Stimulated activated naive CD8-positive, alpha-beta T cell treated with anti-CD3 and anti-CD28 coated beads, Interleukin-15, Interleukin-2, amounts not matched to agents 100 ng/mL and 50 ng/mL, for 24 hours (primary cell): ENCODE results near the gene POLE3.
"Not testable (repeated sequence)": the region's sequence is repeated elsewhere in the genome, so short reads cannot be mapped to it uniquely, and the experiment has no call there.

Experiments used
- H3K27ac Mint-ChIP-seq: one replicate; pipeline ENCODE4 v1.8.0; 2021; ENCODE audit warnings: mild to moderate bottlenecking, mixed read lengths
- H3K27me3 Mint-ChIP-seq: one replicate; pipeline ENCODE4 v1.8.0; 2021; ENCODE audit warnings: mixed read lengths
- H3K36me3 Mint-ChIP-seq: one replicate; pipeline ENCODE4 v1.8.0; 2021; ENCODE audit warnings: low read depth, mixed read lengths
- H3K4me1 Mint-ChIP-seq: one replicate; pipeline ENCODE4 v1.8.0; 2021; ENCODE audit warnings: low read depth, mixed read lengths
- H3K4me3 Mint-ChIP-seq: one replicate; pipeline ENCODE4 v1.8.0; 2021; ENCODE audit warnings: mild to moderate bottlenecking, mixed read lengths
- H3K9me3 Mint-ChIP-seq: one replicate; pipeline ENCODE4 v1.8.0; 2021; ENCODE audit warnings: mixed read lengths

The POLE3 gene

DNA sequence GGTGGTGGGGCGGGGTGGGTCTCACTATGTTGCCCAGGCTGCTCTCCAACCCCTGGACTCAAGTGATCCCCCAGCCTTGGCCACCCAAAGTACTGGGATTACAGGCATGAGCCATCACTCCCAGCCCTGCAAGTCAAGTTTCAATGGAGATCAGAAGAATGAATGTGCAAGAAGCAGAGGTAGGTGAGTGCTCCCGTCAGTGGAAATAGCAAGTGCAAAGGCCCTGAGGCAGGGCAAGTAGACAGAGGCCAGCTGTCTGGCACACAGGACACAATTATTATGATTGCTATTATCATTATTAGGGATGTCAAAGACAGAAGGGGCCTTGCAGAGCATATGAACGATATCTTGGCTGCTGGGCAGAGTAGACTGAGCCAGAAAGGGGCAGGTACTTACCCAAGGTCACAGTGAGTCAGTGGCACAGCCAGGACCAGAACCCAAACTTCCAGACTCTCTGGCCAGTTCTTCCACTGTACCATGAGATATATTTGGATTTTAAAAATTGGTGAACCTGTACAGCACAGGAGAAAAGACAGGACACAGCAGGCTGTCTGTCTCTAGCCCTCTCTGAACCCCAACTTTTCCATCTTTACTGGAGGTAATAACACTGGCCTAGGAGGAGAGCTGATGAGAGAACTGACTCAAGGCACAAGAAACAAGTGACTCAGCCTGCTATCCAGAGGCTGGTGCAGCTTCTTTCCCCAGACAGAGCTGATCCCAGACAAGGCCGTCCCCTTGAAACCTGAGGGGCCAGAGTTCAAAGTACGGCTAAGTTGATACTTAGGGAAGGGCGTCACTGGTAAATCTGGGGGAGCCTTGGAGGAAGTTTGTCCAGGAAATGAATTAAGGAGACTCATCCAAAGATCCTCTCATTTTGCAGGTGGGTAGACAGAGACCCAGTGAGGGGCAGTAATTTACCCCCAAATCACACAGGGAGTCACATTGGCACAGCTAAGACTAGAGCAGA lies 35.1 kb downstream of the POLE3 start:
- Mint-ChIP-seq H3K4me3 (peak overlapping the region; percentile 81), H3K36me3 (no peaks in the 10 kb centered on the region), H3K4me1 (peaks cover 10% of the 10 kb centered on the region), H3K9me3 (no peaks in the 10 kb centered on the region), H3K27me3 (peaks cover 7% of the 10 kb centered on the region), H3K27ac (peak overlapping the region; percentile 83)

DNA sequence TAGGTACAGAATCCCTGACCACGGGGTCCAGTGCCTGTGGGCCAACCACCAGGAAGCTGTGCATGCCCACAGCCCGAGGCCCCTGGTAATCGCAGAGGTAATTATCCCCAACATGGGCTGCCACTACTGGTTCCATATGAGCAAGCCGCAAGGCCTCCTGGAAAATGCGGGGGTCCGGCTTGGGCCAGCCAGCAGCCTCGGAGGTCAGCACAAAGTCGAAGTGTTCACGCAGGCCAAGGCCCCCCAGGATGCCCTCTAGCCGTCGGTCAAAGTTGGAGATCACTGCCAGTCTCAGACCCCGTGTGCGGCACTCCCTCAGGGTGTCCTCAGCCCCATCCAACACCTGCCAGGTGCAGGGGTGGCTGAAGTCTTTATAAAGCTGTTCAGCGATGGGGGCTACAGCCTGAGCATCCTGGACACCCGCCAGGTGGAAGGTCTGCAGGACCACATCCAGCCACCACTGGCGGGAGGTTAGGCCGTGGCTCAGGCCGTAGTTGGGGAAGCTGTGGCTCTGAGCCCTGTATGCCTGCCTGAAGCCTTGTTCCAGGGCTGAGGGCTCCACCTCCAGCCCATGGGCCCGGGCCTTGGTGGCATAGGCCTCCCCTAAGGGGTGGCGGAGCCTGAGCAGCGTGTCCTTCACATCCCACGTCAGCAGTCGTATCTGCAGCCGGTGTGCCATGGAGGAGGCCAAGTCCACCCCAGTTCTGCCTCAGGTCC lies 36.6 kb downstream of the POLE3 start:
- peaks cover 7% of the 10 kb centered on the region for H3K27me3 Mint-ChIP-seq
- H3K9me3 Mint-ChIP-seq: no peaks in the 10 kb centered on the region
- peaks cover 10% of the 10 kb centered on the region for H3K4me1 Mint-ChIP-seq
- no peaks in the 10 kb centered on the region for H3K36me3 Mint-ChIP-seq
- no peak overlapping the region for H3K27ac Mint-ChIP-seq
- no peak overlapping the region for H3K4me3 Mint-ChIP-seq

DNA sequence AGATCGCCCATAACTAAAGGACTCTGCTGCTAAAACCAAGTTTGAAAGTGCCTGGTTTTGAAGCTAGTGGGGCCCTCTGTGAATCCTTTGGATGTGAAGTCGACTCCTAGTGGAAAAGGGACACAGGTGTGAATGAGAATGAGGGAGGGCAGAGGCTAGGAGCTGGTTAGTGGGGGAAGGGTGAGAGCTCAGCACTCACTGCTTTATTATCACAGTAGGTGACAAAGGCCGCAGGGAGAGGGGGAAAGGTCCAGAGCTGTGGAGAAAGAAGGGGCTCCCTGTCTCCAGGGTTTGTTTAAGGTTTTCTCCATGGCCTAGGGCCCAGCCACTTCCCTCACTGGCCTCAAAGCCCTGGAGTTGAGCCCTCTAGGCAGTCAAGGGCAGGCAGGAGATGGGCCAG lies 37.2 kb downstream of the POLE3 start:
- Mint-ChIP-seq H3K36me3 (no peaks in the 10 kb centered on the region), H3K4me1 (peaks cover 10% of the 10 kb centered on the region), H3K27me3 (peaks cover 7% of the 10 kb centered on the region), H3K4me3 (no peak overlapping the region), H3K27ac (no peak overlapping the region), H3K9me3 (no peaks in the 10 kb centered on the region)

DNA sequence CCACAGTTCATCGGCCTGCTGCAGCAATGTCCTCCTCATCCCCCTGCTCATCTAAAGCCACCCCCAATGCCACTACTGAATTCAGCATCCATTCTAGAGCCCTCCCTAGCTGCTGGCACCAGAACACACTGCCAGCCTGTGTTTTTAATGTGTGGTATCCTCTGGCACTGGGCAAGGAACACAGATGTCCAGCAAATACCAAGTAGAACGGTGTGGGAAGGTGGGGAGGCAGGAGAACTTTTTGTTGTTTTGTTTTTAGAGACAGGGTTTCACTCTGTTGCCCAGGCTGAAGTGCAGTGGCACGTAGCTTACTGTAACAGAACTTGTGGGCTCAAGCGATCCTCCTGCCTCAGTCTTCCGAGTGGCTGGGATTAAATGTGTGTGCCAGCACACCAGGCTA lies 38.4 kb downstream of the POLE3 start:
- Mint-ChIP-seq H3K4me1 (peaks cover 10% of the 10 kb centered on the region), H3K27ac (no peak overlapping the region), H3K36me3 (no peaks in the 10 kb centered on the region), H3K4me3 (no peak overlapping the region), H3K9me3 (no peaks in the 10 kb centered on the region), H3K27me3 (peaks cover 7% of the 10 kb centered on the region)

DNA sequence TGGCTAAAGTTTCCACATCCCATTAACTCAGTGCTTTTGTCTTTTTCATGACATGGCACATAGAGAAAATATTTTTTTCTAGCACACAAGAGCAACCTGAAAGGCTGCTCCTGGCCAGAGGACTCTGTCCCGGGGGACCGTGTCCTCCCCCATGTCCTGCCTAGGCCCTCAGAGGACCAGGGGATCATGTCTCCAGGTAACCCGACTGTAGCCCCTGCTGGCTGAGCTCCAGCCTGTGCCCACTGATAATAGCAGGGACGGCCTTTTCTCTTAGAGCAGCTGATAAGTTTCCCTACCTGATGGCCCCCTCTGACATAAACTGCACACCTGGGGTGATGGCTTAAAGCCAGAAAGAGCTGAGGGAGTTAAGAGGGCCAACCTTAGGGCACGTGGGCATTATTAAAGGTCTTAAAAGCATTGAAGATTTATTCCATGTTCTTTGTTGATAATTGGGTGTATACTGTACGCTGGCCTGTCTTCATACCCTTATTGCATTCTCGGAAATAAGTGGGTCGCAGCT lies 39.6 kb downstream of the POLE3 start:
- Mint-ChIP-seq H3K27ac (no peak overlapping the region), H3K36me3 (no peaks in the 10 kb centered on the region), H3K9me3 (no peaks in the 10 kb centered on the region), H3K27me3 (peaks cover 7% of the 10 kb centered on the region), H3K4me1 (peaks cover 10% of the 10 kb centered on the region), H3K4me3 (no peak overlapping the region)

DNA sequence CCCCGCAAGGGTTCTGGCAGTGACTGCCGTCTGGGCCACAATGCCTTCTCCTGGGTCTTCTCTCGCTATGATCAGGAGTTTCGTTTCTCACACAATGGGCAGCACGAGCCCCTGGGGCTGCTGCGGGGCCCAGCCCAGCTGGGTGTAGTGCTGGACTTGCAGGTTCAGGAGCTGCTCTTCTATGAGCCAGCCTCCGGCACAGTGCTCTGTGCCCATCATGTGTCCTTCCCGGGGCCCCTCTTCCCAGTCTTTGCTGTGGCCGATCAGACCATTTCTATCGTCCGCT lies 40.7 kb downstream of the POLE3 start:
- Mint-ChIP-seq H3K4me3 (no peak overlapping the region), H3K27me3 (no peaks in the 10 kb centered on the region), H3K36me3 (no peaks in the 10 kb centered on the region), H3K27ac (no peak overlapping the region), H3K9me3 (no peaks in the 10 kb centered on the region), H3K4me1 (no peaks in the 10 kb centered on the region)

DNA sequence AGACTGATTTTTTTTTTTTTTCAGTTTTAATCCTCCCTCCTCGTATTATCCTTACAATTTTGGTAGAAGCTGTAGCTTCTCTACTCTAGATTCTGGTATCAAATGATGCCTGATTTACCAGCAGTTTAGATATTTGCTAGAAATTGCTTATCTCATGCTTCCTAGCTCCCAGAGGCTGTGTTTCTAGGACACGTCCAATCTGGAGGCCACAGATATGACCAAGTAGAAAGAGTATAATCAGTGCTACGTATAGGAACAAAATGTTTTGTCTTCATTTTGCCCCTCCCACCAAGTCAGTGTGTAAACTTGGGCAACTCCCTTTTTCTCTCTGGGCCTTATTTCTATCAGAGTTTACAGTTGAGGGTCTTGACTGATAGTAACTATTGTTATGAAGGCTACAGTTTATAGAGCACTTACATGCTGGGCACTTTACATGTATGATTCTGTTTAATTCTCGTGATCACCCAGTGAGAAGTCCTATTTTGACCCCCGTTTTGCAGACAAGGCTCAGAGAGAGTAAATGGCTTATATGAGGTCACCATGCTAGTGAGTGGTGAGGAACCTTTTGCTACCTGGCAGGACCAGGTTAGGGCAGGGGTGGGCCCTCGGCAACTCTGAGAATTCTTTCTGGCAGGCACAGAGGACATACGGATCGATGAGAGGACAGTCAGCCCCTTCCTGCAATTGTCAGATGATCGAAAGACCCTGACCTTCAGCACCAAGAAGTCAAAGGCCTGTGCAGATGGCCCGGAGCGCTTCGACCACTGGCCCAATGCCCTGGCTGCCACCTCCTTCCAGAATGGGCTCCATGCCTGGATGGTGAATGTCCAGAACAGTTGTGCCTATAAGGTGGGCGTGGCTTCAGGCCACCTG lies 41.3 kb downstream of the POLE3 start:
- Mint-ChIP-seq H3K36me3 (no peaks in the 10 kb centered on the region), H3K27me3 (no peaks in the 10 kb centered on the region), H3K4me1 (peaks cover 2% of the 10 kb centered on the region), H3K4me3 (no peak overlapping the region), H3K27ac (no peak overlapping the region), H3K9me3 (no peaks in the 10 kb centered on the region)

DNA sequence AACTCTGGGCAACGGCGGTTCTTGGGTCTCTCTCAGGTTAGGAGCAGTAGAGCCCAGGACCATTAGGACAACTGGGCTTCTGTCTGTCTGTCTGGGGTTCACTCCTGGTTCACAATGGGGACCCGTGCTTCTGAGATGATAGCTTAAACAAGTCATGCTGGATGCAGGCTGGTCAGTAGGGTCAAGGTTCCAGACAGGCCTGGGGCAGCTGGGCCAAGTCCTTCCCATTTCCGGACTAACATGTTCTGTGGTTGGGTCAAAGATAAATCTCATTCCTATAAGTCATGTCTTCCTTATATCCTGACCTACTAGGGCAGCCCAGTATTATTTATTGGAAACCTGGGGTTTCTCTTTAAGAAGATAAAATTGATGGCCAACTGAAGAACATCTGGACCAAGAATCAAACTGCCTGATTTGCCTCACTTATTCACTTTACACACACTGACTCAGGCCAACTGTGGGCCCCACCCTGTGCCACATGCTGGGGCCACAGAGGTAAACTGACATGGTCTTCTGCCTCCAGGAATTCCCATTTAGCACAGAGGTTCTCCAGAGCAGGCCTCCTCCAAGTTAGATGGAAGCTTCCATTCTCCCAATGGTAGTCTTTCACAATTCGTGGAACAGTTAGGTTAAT lies 42.0 kb downstream of the POLE3 start:
- no peaks in the 10 kb centered on the region for H3K27me3 Mint-ChIP-seq
- no peaks in the 10 kb centered on the region for H3K36me3 Mint-ChIP-seq
- H3K4me3 Mint-ChIP-seq: no peak overlapping the region
- peaks cover 5% of the 10 kb centered on the region for H3K4me1 Mint-ChIP-seq
- H3K27ac Mint-ChIP-seq: no peak overlapping the region
- no peaks in the 10 kb centered on the region for H3K9me3 Mint-ChIP-seq

DNA sequence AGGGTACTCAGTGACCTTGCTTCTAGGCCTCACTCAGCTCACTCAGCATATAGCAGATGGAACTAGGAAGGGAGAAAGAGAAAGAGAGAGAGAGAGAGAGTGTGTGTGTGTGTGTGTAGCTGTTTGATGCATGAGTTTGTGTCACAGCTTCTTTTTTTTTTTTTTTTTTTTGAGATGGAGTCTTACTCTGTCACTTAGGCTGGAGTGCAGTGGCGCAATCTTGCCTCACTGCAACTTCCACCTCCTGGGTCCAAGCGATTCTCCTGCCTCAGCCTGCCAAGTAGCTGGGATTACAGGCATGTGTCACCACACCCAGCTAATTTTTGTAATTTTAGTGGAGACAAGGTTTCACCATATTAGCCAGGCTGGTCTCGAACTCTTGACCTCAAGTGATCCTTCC lies 44.8 kb downstream of the POLE3 start:
- H3K9me3 Mint-ChIP-seq, H3K4me3 Mint-ChIP-seq, H3K27ac Mint-ChIP-seq, H3K27me3 Mint-ChIP-seq, H3K36me3 Mint-ChIP-seq: not testable (repeated sequence)
- peaks cover 19% of the 10 kb centered on the region for H3K4me1 Mint-ChIP-seq

DNA sequence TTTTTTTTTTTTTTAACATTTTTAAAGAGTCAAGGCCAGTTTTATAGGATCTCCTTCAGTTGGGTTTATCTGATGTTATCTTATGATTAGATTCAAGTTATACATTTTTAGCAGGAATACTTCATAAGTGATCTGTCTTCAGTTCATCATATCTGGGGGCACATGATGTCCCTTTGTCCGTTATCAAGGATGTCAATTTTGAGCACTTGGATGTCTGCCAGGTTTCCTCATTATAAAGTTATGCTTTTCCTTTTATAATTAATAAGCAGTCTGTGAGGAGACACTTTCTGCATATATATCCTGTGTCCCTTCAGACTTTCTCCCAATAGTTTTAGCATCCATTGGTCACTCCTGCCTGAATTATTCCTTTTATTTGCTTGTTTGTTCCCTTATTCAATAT lies 45.5 kb downstream of the POLE3 start:
- Mint-ChIP-seq H3K36me3 (no peaks in the 10 kb centered on the region), H3K9me3 (no peaks in the 10 kb centered on the region), H3K4me1 (peaks cover 19% of the 10 kb centered on the region), H3K27ac (no peak overlapping the region), H3K27me3 (no peaks in the 10 kb centered on the region), H3K4me3 (no peak overlapping the region)

DNA sequence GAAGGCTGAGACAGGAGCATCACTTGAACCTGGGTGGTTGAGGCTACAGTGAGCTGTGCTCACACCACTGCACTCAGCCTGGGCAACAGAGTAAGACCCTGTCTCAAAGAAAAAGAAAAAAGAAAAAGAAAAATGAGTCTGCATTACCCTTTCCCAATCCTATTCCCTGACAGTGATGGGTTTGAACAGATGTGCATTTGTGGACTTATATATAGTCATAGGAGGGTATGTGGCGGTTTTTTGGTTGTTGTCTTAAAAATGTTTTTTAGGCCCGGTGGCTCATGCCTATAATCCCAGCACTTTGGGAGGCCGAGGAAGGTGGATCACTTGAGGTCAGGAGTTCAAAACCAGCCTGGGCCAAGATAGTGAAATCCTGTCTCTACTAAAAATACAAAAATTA lies 47.1 kb downstream of the POLE3 start:
- Mint-ChIP-seq H3K9me3 (no peaks in the 10 kb centered on the region), H3K27ac (no peak overlapping the region), H3K4me3 (no peak overlapping the region), H3K36me3 (no peaks in the 10 kb centered on the region), H3K4me1 (peaks cover 19% of the 10 kb centered on the region), H3K27me3 (no peaks in the 10 kb centered on the region)

DNA sequence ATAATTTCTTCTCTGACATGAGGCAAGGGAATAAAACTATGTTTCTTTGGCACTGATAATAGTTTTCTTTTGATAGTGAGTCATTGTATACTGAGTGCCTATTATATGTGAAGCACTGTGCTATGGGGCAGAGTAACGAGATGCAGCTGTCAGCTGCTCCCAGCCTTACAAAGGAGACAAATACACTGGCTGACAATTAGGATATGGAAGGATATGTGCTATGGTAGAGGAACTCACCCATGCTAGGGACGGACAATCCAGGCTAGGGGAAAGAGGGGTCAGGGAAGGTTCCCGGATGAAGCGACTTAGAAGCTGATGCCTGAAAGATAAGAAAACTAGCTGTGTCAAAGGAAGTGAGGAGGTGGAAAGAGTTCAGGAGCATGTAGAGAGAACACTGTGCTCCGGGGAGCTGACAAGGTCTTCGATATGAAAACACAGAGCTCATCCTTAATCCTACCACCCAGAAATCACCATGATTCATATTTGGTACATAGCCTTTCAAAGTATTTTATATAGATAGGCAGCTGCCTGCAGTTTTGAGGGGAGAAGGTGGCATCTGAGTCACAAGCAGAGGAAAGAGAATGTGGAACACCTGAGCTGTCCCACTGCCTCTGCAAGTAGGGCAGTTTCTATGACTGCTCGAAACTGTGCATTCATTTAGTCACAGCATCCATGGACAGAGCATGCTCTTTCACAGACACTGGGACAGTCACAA lies 49.0 kb downstream of the POLE3 start:
- Mint-ChIP-seq H3K27me3 (no peaks in the 10 kb centered on the region), H3K9me3 (no peaks in the 10 kb centered on the region), H3K4me3 (peak overlapping the region; percentile 47), H3K4me1 (peaks cover 19% of the 10 kb centered on the region), H3K27ac (peak overlapping the region; percentile 87), H3K36me3 (no peaks in the 10 kb centered on the region)

DNA sequence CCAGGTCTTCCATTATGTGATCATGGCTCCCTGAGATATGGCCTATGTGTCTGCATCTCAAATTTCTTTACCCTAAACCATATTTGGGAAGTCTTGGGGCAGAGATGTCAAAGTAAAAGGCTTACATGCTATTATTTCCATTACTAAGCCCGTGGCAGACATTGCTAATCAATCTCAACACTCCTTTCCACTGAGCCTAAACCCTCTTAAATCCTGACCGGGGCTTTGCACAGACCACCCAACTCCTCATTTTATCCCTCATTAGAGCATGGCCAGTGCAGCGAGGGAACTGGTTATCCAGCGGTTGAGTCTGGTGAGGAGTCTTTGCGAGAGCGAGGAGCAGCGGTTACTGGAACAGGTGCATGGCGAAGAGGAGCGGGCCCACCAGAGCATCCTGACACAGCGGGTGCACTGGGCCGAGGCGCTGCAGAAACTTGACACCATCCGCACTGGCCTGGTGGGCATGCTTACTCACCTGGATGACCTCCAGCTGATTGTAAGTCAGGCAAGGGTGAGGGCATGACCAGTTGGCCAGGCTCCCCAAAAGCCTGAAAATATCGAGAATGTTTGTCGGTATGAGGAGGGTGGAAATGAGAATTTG lies 50.1 kb downstream of the POLE3 start:
- Mint-ChIP-seq H3K27me3 (no peaks in the 10 kb centered on the region), H3K4me3 (no peak overlapping the region), H3K27ac (no peak overlapping the region), H3K36me3 (no peaks in the 10 kb centered on the region), H3K4me1 (peaks cover 19% of the 10 kb centered on the region), H3K9me3 (no peaks in the 10 kb centered on the region)

DNA sequence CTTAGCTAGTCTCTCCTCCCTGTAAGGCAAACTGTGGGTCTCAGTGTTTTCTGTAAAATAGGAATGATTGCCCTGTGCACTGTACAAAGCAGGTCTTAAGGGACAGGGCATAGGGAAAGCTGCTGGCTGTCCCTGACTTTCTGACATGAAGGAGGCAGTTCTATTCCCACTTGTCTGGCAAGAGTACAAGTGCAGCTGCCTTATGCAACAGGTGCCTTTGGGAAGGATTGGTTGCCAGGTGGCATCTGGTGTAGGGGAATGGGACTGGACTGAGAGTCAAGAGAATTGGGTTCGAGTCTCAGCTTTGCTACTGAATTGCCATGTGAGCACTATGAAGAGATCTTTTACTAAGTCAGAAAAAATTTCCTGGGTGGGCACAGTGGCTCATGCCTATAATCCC lies 51.1 kb downstream of the POLE3 start:
- Mint-ChIP-seq H3K27me3 (no peaks in the 10 kb centered on the region), H3K9me3 (no peaks in the 10 kb centered on the region), H3K27ac (no peak overlapping the region), H3K36me3 (no peaks in the 10 kb centered on the region), H3K4me3 (no peak overlapping the region), H3K4me1 (peaks cover 19% of the 10 kb centered on the region)
